ENCODE measurements around the gene GRM2. TPM values are rescaled to one million over a fixed set of nuclear protein-coding genes. Genes with fewer than 3 reads are reported as not detected.

Gene GRM2
- total RNA-seq, 1 experiment from 2014 or later: 0.07 TPM

DNA sequence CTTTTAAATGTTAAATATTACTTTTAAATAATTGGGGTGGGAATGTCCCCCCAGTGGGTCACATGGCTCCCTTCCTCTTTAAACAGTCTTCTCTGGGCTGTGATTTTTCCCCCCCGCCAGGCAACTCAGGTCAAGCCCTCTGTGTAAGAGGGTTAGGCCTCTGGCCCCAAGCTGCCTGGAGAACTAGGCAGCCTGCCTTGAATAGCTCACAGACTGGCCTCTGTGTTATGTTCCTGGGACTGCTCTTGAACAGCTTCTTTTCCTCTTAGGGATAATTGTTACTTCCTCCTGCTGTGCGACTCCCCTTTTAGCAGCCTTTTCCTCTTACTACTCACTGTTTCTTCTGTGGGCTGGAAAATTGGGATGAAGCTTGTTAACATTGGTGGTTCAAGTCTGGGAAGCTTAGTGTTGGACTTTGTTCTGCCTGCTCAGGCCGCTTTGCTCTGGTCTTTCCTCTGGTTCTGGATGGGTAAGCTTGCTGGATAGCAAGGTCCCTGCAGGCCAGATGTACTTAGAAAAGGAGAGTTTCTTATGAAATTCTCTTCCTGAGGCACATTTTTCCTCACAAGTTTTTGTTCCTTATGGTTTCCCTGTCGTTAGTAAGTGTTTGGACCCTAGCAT is 33.6 kb upstream of the GRM2 start:
- H4K20me1 ChIP-seq (ENCODE audit: low read length): 0 out of 2 replicates have a peak, but pooled peaks cover 4% of the 10 kb centered on the region
- TF ChIP-seq, protein P1, sequence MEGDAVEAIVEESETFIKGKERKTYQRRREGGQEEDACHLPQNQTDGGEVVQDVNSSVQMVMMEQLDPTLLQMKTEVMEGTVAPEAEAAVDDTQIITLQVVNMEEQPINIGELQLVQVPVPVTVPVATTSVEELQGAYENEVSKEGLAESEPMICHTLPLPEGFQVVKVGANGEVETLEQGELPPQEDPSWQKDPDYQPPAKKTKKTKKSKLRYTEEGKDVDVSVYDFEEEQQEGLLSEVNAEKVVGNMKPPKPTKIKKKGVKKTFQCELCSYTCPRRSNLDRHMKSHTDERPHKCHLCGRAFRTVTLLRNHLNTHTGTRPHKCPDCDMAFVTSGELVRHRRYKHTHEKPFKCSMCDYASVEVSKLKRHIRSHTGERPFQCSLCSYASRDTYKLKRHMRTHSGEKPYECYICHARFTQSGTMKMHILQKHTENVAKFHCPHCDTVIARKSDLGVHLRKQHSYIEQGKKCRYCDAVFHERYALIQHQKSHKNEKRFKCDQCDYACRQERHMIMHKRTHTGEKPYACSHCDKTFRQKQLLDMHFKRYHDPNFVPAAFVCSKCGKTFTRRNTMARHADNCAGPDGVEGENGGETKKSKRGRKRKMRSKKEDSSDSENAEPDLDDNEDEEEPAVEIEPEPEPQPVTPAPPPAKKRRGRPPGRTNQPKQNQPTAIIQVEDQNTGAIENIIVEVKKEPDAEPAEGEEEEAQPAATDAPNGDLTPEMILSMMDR (conservative IDR thresholded peaks at IDR 0.05; ENCODE audit: low read depth, low read length): no peak
- TF ChIP-seq EZH2phosphoT487 (IDR thresholded peaks at IDR 0.05; ENCODE audit: borderline replicate concordance, low read length) (no peak), EZH2 (IDR thresholded peaks at IDR 0.05; ENCODE audit: low read length, unreplicated experiment) (no peak)
- H3K4me2 ChIP-seq (ENCODE audit: low read length): no peak overlapping the region
- no peaks in the 10 kb centered on the region for H3K9me3 ChIP-seq (ENCODE audit: low read length)
- DNase-seq (no peak), ATAC-seq (no peak)
- CTCF ChIA-PET: interaction anchor here (1.1 kb wide), 1 partner anchor 171 kb away, joined by 4 read pairs; no protein-coding TSS in a partner anchor
- intact Hi-C loops (cut with micrococcal nuclease): loop anchor here (5.0 to 10.0 kb wide), 2 partner anchors 269 to 288 kb away; partner anchors contain the start of genes MANF, PARP3 and RRP9
- H3F3A ChIP-seq (ENCODE audit: low read length, unreplicated experiment): no peaks in the 10 kb centered on the region
- H3K4me1 ChIP-seq (ENCODE audit: insufficient read depth, low read length): peaks cover 57% of the 10 kb centered on the region
- H3K27ac ChIP-seq (ENCODE audit: low read length): no peak overlapping the region
- H3K4me3 ChIP-seq (ENCODE audit: low read length): no peak overlapping the region
- no peak overlapping the region for H2AFZ ChIP-seq (ENCODE audit: low read length)
- H3K27me3 ChIP-seq (ENCODE audit: low read length): no peaks in the 10 kb centered on the region
- BruUV-seq (replicated peaks): no TSS peak
- H3K9me2 ChIP-seq (replicated peaks; ENCODE audit: low read length): no peaks in the 10 kb centered on the region
- H3K9ac ChIP-seq (ENCODE audit: low read length): no peak overlapping the region
- H3K36me3 ChIP-seq (ENCODE audit: low read depth, low read length): 0 out of 2 replicates have a peak, but pooled peaks cover 3% of the 10 kb centered on the region
- peaks cover 36% of the 10 kb centered on the region for H3K79me2 ChIP-seq (ENCODE audit: low read length)
- POLR2A ChIA-PET (ENCODE audit: unreplicated experiment): no interaction called here

DNA sequence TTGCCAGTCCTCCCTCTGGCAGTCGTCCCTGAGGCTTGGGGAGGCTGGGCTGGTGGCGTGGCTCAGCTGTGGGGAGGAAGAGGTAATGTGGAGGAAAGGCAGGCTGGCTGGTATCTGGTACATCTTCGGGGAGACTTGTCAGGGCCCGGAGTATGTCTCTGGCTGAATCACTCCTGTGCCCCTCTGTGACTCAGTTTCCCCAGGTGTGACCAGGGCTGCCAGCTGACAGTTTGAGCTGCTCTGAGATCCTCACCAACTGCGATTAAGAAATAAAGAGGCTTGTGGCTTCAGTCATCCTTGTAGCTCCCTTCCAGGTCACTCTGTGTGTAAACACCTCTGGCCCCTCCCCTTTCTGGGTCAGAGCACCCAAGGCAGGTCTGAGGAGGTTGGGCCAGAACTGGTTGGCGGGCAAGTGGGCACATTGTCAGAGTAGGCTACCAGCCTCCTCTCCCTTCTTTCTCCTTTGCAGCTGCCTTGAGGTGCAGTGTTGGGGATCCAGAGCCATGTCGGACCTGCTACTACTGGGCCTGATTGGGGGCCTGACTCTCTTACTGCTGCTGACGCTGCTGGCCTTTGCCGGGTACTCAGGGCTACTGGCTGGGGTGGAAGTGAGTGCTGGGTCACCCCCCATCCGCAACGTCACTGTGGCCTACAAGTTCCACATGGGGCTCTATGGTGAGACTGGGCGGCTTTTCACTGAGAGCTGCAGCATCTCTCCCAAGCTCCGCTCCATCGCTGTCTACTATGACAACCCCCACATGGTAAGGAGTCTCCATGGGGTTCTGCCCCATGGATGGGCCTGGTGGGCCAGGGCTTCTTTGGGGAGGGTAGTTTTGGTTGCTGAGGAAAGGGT is 32.8 kb upstream of the GRM2 start:
- POLR2A ChIA-PET (ENCODE audit: unreplicated experiment): interaction anchor here (0.9 kb wide), 1 partner anchor 175 kb away, joined by 3 read pairs; no protein-coding TSS in a partner anchor
- DNase-seq (no peak), ATAC-seq (no peak)
- peaks cover 36% of the 10 kb centered on the region for H3K79me2 ChIP-seq (ENCODE audit: low read length)
- no peaks in the 10 kb centered on the region for H3K9me2 ChIP-seq (replicated peaks; ENCODE audit: low read length)
- H3K36me3 ChIP-seq (ENCODE audit: low read depth, low read length): 0 out of 2 replicates have a peak, but pooled peaks cover 3% of the 10 kb centered on the region
- no peak overlapping the region for H3K4me2 ChIP-seq (ENCODE audit: low read length)
- no peak for TF ChIP-seq EZH2 (IDR thresholded peaks at IDR 0.05; ENCODE audit: low read length, unreplicated experiment)
- TF ChIP-seq, protein P1 (conservative IDR thresholded peaks at IDR 0.05; ENCODE audit: low read depth, low read length): no peak
- intact Hi-C loops (cut with micrococcal nuclease): loop anchor here (5.0 to 10.0 kb wide), 2 partner anchors 268 to 289 kb away; partner anchors contain the start of genes MANF, PARP3 and RRP9
- H3K9me3 ChIP-seq (ENCODE audit: low read length): no peaks in the 10 kb centered on the region
- 0 out of 2 replicates have a peak, but pooled peaks cover 4% of the 10 kb centered on the region for H4K20me1 ChIP-seq (ENCODE audit: low read length)
- no peak overlapping the region for H3K9ac ChIP-seq (ENCODE audit: low read length)
- H3K4me3 ChIP-seq (ENCODE audit: low read length): no peak overlapping the region
- H2AFZ ChIP-seq (ENCODE audit: low read length): no peak overlapping the region
- no peaks in the 10 kb centered on the region for H3K27me3 ChIP-seq (ENCODE audit: low read length)
- H3K27ac ChIP-seq (ENCODE audit: low read length): no peak overlapping the region
- H3F3A ChIP-seq (ENCODE audit: low read length, unreplicated experiment): no peaks in the 10 kb centered on the region
- peaks cover 50% of the 10 kb centered on the region for H3K4me1 ChIP-seq (ENCODE audit: insufficient read depth, low read length)
- BruUV-seq (replicated peaks): no TSS peak
- CTCF ChIA-PET: interaction anchor here (1.1 kb wide), 1 partner anchor 172 kb away, joined by 4 read pairs; no protein-coding TSS in a partner anchor

Data from PC-3 (cell line).